A549 (cell line): ENCODE results near the gene CXADR. TPM values are rescaled to one million over a fixed set of nuclear protein-coding genes. Genes with fewer than 3 reads are reported as not detected.

Experiments
- ATAC-seq, 2 experiments: fragments of 200-7000 bp in 1 of 2; fragments of >200 bp in 1 of 2; cut with Nextera tagmentation in 1 of 2; cut with Tn5 transposase in 1 of 2; 3 replicates each; pipeline versions ENCODE4 v1.8.0 to v1.9.1; 2018 to 2020; ENCODE audit warnings: mild to moderate bottlenecking in 1 of 2, moderate library complexity in 1 of 2
- CTCF ChIA-PET: fragments of 300-600 bp; sonication (Branson Sonifier 250); formaldehyde crosslinking; extraction: SDS; loops from one replicate; lab custom pipeline; 2021; ENCODE audit warnings: antibody characterized with exemption, inconsistent platforms; lab: Yijun Ruan, JAX
- POLR2A ChIA-PET: fragments of 350-600 bp; formaldehyde crosslinking; extraction: SDS; loops from one replicate; lab custom pipeline; 2021; ENCODE audit warnings: antibody characterized with exemption, inconsistent platforms; lab: Yijun Ruan, JAX
- DNase-seq, 2 experiments: peaks; one replicate each; pipeline versions ENCODE4 v3.0.0 to v3.0.0-alpha.2; 2011 to 2016; ENCODE audit warnings: low read depth in 1 of 2, low spot score in 1 of 2
- FAIRE-seq: peaks from 2 replicates; lab custom pipeline; 2011; peaks lifted over from hg19 to GRCh38; lab: Jason Lieb, UNC
- H3K27ac ChIP-seq, 2 experiments: fragments of >200 bp; sonication (Bioruptor Twin); formaldehyde crosslinking; 3 replicates each; pipeline ENCODE4 v1.5.1; 2016 to 2017
- H3K4me1 ChIP-seq: fragments of >200 bp; sonication (Bioruptor Twin); formaldehyde crosslinking; 3 replicates; pipeline ENCODE4 v1.6.1; 2016
- H3K4me2 ChIP-seq: fragments of >200 bp; sonication (Bioruptor Twin); formaldehyde crosslinking; 3 replicates; pipeline ENCODE4 v1.6.1; 2016
- H3K4me3 ChIP-seq: fragments of >200 bp; sonication (Bioruptor Twin); formaldehyde crosslinking; 3 replicates; pipeline ENCODE4 v1.5.1; 2016
- H3K9me3 ChIP-seq: fragments of >200 bp; sonication (Bioruptor Twin); formaldehyde crosslinking; 3 replicates; pipeline ENCODE4 v1.6.1; 2016
- BHLHE40 ChIP-seq: IDR thresholded peaks from 2 replicates; pipeline ENCODE4 v1.6.1; 2012; ENCODE audit warnings: low read depth, low read length, inconsistent platforms
- CHD2 ChIP-seq: fragments of 150-350 bp; IDR thresholded peaks from 2 replicates; pipeline ENCODE4 v1.6.1; 2014; ENCODE audit warnings: low read length; ENCODE audit not compliant: partially characterized antibody
- CTCF ChIP-seq: fragments of >200 bp; sonication (Bioruptor Twin); formaldehyde crosslinking; IDR thresholded peaks from 3 replicates; pipeline ENCODE4 v1.5.1; 2016
- EHMT2 ChIP-seq: fragments of 200-600 bp; sonication (generic); IDR thresholded peaks from 2 replicates; pipeline ENCODE4 v1.6.1; 2016; ENCODE audit warnings: antibody characterized with exemption, low read depth, mild to moderate bottlenecking, moderate library complexity
- ESRRA ChIP-seq: fragments of 150-350 bp; IDR thresholded peaks from 2 replicates; pipeline ENCODE4 v1.6.1; 2014; ENCODE audit warnings: mild to moderate bottlenecking, low read length, borderline replicate concordance
- FOSB ChIP-seq: fragments of 250-450 bp; sonication (Bioruptor Pico); IDR thresholded peaks from 2 replicates; pipeline ENCODE4 v1.5.0; 2020; ENCODE audit warnings: mild to moderate bottlenecking, moderate library complexity
- FOXS1 ChIP-seq: fragments of 250-450 bp; sonication (Bioruptor Pico); IDR thresholded peaks from 2 replicates; pipeline ENCODE4 v1.5.0; 2020; ENCODE audit warnings: mild to moderate bottlenecking, moderate library complexity
- GATA3 ChIP-seq: IDR thresholded peaks from 2 replicates; pipeline ENCODE4 v1.6.1; 2012; ENCODE audit warnings: borderline replicate concordance
- HES2 ChIP-seq: fragments of >200 bp; sonication (Bioruptor Twin); formaldehyde crosslinking; IDR thresholded peaks from 2 replicates; pipeline ENCODE4 v1.6.1; 2016
- HOXB13 ChIP-seq: fragments of 250-450 bp; sonication (Bioruptor Pico); IDR thresholded peaks from 2 replicates; pipeline ENCODE4 v1.5.0; 2020; ENCODE audit warnings: low read depth, mild to moderate bottlenecking, moderate library complexity
- JUN ChIP-seq, 2 experiments: fragments of >200 bp; sonication (Bioruptor Twin); formaldehyde crosslinking; IDR thresholded peaks; 2 replicates in 1 of 2; 3 replicates in 1 of 2; pipeline ENCODE4 v1.6.1; 2016 to 2017
- MAZ ChIP-seq: fragments of 150-350 bp; IDR thresholded peaks from 2 replicates; pipeline ENCODE4 v1.6.1; 2014; ENCODE audit warnings: antibody characterized with exemption, low read depth, low read length, borderline replicate concordance
- MYC ChIP-seq: IDR thresholded peaks from 2 replicates; pipeline ENCODE4 v1.6.1; 2012; ENCODE audit warnings: mild to moderate bottlenecking, inconsistent platforms, low read length, improper control_type of control experiment, borderline replicate concordance
- NR3C1 ChIP-seq: fragments of >200 bp; sonication (Bioruptor Twin); formaldehyde crosslinking; IDR thresholded peaks from 3 replicates; pipeline ENCODE4 v1.6.1; 2017
- RAD21 ChIP-seq, 2 experiments: fragments of >200 bp in 1 of 2; sonication (Bioruptor Twin) in 1 of 2; formaldehyde crosslinking in 1 of 2; IDR thresholded peaks in 1 of 2; conservative IDR thresholded peaks in 1 of 2; 2 replicates in 1 of 2; 3 replicates in 1 of 2; pipeline ENCODE4 v1.6.1; 2012 to 2018; ENCODE audit warnings: inconsistent platforms in 1 of 2
- RCOR1 ChIP-seq: fragments of 150-350 bp; IDR thresholded peaks from 2 replicates; pipeline ENCODE4 v1.6.1; 2014; ENCODE audit warnings: antibody characterized with exemption, low read length, low read depth
- SMC3 ChIP-seq: fragments of >200 bp; sonication (Bioruptor Twin); formaldehyde crosslinking; IDR thresholded peaks from 3 replicates; pipeline ENCODE4 v1.6.1; 2018; ENCODE audit warnings: inconsistent platforms
- TFCP2L1 ChIP-seq: fragments of 250-450 bp; sonication (Bioruptor Pico); IDR thresholded peaks from 2 replicates; pipeline ENCODE4 v1.5.0; 2021; ENCODE audit warnings: mild to moderate bottlenecking
- ZNF302 ChIP-seq: fragments of 250-450 bp; sonication (Bioruptor Pico); IDR thresholded peaks from 2 replicates; pipeline ENCODE4 v1.9.0; 2021; ENCODE audit warnings: inconsistent platforms, mild to moderate bottlenecking, moderate library complexity
- WGBS: methylation state at CpG from one replicate; pipeline ENCODE4 v1.1.6; 2017; ENCODE audit errors: missing lambda C conversion rate; 5-methylcytosine and 5-hydroxymethylcytosine counted together
- polyA plus RNA-seq, 4 experiments: library from polyadenylated mRNA; depleted of rRNA in 3 of 4; stranded (reverse); fragments of >200 nt; fragmentation: RNase III in 1 of 4; extraction: RNeasy Plus Mini Kit Qiagen cat#74134 plus additional on column Dnase treatment in 1 of 4; gene quantifications; 2 replicates in 3 of 4; 3 replicates in 1 of 4; pipeline ENCODE4 v1.2.3, GENCODE V29; 2011 to 2017
- TF ChIP-seq, protein P1 (sequence below): IDR thresholded peaks from 2 replicates; pipeline ENCODE4 v1.6.1; 2012

CXADR gene
- polyA plus RNA-seq, 2 of the 4 experiments (the other 2 are of a cell fraction): 7.7 to 21.7 TPM

DNA sequence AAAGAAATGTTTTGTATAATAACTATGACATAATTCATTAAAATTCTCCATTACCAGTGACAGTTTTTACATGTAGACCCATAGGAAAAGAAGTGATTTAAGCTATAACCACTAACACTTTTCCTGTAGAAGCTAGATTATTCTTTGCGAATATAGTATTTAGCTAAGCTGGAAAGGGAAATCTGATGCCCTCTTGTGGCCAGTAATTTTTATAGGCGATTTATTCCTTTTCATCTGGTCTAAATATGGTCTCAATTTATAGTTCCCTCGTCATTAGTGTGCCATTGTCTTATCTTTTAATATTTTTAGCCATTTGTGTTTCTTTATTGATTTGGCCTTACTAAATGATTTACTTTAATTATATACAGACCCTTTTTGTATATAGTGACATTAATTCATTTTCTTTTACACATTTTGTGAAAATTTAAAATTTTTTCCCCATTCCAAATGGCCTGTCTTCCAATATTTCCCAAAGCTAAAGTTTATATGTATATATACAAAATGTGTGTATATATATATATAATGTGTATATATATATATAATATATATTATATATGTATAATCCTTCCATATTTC, 73.1 kb downstream of the CXADR start:
- FAIRE-seq (no peak), ATAC-seq (peak in 1 of 2 experiments; percentile 54; a peak in 2 of 6 replicates), DNase-seq (peak; percentile 5 to 48)
- ChIA-PET POLR2A (no interaction called here), CTCF (interaction anchor here (0.8 to 2.9 kb wide), 15 partner anchors 10 to 200 kb away, joined by 3 to 26 read pairs (median 4); no protein-coding TSS in a partner anchor)
- WGBS: 1% methylated on average over 3 of the region's 3 CpGs
- Histone ChIP-seq H3K9me3 (no peaks in the 10 kb centered on the region), H3K27ac (no peak overlapping the region), H3K4me3 (no peak overlapping the region), H3K4me2 (no peak overlapping the region), H3K4me1 (no peaks in the 10 kb centered on the region)
- TF ChIP-seq CTCF (peak; percentile 56), RAD21 (conservative IDR thresholded peaks at IDR 0.05 in 1 of 2, IDR thresholded peaks at IDR 0.05 in 1 of 2) (peak; percentile 60 to 61), SMC3 (peak; percentile 69), MYC (no peak), RCOR1 (no peak), FOSB (CRISPR knock-in tag) (no peak)

DNA sequence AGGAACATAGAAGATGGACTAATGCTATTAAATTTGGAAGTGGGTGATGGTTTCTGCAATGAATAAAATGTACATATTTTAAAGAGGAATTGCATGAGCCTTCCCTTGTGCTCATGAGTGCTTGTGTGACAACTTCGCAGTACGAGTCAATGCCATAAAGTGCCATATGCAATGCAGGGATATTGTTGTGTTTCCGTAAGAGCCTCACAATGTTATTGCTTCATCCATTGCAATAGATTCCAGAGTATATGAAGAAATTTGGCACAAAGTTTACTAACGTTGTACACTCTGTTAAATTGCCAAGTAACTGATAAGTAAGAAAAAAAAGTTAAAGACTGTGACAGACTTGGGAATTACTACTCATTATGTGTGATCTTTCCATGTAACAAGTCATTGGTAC, 77.6 kb downstream of the CXADR start:
- no peak for ATAC-seq
- no peak for FAIRE-seq
- no peaks in the 10 kb centered on the region for H3K4me1 ChIP-seq
- ChIA-PET CTCF (no interaction called here), POLR2A (no interaction called here)
- DNase-seq: no peak
- H3K4me2 ChIP-seq: no peak overlapping the region
- H3K9me3 ChIP-seq: no peaks in the 10 kb centered on the region
- WGBS: 86% methylated on average over 4 of the region's 4 CpGs
- no peak overlapping the region for H3K4me3 ChIP-seq
- TF ChIP-seq TFCP2L1 (no peak), ESRRA (no peak), HES2 (no peak), EHMT2 (no peak), BHLHE40 (no peak), FOXS1 (no peak), SMC3 (no peak), ZNF302 (CRISPR knock-in tag) (no peak), MAZ (no peak), RCOR1 (no peak), HOXB13 (no peak), MYC (no peak), GATA3 (no peak), JUN (IDR thresholded peaks at IDR 0.05) (no peak), NR3C1 (no peak)
- TF ChIP-seq, protein P1, sequence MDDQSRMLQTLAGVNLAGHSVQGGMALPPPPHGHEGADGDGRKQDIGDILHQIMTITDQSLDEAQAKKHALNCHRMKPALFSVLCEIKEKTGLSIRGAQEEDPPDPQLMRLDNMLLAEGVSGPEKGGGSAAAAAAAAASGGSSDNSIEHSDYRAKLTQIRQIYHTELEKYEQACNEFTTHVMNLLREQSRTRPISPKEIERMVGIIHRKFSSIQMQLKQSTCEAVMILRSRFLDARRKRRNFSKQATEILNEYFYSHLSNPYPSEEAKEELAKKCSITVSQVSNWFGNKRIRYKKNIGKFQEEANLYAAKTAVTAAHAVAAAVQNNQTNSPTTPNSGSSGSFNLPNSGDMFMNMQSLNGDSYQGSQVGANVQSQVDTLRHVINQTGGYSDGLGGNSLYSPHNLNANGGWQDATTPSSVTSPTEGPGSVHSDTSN: no peak
- H3K27ac ChIP-seq: no peak overlapping the region

- DNase-seq (no peak), ATAC-seq (no peak), FAIRE-seq (no peak)
- no peaks in the 10 kb centered on the region for H3K9me3 ChIP-seq
- H3K4me3 ChIP-seq: no peak overlapping the region
- H3K27ac ChIP-seq: no peak overlapping the region
- TF ChIP-seq CHD2 (no peak), ESRRA (no peak), GATA3 (no peak)
- H3K4me1 ChIP-seq: no peaks in the 10 kb centered on the region
- WGBS: 75% methylated on average over 1 of the region's 1 CpG
- ChIA-PET POLR2A (no interaction called here), CTCF (no interaction called here)
- no peak overlapping the region for H3K4me2 ChIP-seq
Measured at GRCh38 chr21:17597680-17598079, 84.8 kb downstream of the CXADR start.
